ENCODE measurements around the gene GLYATL1.

GLYATL1 gene

DNA sequence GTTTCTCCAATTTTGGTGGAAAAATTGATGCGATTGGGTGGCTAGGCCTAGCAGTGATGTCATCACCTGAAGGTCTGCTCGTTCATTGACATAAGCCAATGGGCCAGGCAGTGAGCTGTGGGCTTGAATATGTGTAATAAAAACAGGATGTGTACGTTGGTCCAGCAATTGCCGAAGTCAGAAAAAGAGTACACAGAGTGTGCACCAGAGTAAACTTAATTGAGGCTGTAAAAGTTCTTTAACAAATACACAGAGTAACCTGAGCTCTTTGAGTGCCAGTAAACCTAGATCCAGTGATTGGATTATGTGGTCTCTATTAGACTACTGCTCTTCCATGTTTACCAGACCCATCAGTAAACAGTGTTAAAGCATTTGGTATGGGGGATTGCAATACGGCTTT lies 13.0 kb upstream of the GLYATL1 start:
- no peak for DNase-seq
- intact Hi-C loops (cut with DNase I) = no loop called here

DNA sequence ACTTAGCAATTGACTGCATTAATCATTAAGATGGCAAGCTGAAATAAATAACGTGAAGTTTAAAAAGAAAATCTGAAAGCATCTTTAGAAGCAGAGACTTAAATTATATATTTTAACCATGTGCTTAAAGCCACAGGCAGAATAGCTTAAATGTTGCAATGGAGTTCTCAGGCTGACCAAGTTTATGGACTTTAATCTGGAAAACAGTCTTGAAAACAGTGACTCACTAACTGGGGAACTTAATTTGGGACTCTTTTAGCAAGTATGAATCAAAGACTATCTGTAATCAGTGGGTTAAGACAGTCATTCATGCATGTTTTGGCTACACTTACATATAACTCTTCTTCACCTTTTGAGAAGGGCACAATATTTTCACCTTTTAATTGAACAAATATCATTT lies 12.6 kb upstream of the GLYATL1 start:
- intact Hi-C loops (cut with DNase I) = no loop called here
- no peak for DNase-seq

DNA sequence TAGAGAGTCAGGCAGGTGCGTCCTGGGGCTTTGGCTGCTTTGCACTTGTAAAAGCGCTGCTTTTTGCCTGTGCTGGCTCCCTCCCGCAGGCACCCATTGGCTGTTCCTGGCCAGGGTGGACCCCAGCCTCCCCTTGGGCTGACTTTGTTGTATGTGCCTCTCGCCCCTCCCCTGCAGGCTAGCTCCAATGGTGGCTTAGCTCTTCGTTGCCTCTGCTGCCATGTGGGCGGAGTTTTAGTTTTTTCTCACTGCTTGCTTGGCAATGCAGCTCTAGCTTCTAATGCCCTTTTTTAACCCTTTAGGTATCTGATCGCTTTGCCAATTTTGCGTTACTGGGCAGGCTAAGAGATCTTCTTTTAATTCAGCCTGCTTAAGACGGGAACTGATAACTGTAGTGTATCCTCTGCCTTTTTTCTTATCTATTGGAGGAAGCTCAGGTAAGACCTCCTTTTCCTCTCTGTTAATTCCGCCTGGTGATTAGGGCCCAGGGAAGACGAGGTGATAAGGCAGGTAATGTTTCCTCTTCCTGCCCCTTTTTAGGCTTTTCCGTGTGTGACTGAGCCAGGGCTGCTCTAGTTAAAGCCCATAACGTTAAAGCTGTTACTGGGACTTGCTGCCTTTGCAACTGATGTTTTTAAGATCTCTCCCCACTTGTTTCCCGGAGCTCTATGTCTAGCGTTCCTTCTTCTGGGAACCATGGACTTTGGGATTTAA lies 11.7 kb upstream of the GLYATL1 start:
- peak in 3 of 10 donors; percentile 11 to 81 (median 23) for DNase-seq
- intact Hi-C loops (cut with DNase I) = no loop called here

DNA sequence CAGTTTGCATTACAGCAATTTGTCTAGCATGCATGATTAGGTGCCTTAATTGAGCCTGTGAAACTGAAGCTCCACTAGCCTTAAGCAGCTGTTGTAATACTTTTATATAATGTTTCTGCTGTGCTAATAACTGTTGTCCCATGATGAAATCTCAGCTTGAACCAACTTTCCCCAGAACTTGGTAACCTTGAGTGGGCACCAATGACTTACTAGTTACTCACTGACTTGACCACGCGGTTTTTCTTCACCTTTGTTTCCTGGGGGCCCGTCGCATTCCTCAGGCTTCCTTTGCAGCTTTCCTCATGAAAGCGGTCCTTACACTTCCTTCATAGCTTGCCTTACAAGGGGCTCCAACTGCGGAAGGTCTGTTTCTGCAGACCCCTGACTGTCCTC lies 11.2 kb upstream of the GLYATL1 start:
- DNase-seq = no peak
- intact Hi-C loops (cut with DNase I) = no loop called here

DNA sequence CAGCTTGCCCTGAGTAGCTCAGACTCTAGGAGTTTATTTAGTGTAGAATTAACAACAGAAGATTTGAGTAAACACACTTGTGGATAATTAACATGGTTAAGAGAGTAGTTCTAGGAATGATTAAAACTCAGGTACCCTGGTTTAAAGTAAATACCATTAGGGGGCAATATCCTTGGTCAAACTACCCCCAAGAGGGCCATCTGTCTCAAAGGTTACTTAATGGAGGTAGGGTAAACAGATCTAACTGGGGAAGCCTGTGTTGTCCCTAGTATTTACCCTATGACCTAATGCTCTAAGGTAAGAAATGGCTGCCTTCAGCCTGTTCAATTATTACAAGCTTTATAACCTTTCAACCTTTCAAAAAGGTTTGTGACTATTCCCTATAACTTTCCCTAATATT lies 10.6 kb upstream of the GLYATL1 start:
- DNase-seq = no peak
- intact Hi-C loops (cut with DNase I) = no loop called here

DNA sequence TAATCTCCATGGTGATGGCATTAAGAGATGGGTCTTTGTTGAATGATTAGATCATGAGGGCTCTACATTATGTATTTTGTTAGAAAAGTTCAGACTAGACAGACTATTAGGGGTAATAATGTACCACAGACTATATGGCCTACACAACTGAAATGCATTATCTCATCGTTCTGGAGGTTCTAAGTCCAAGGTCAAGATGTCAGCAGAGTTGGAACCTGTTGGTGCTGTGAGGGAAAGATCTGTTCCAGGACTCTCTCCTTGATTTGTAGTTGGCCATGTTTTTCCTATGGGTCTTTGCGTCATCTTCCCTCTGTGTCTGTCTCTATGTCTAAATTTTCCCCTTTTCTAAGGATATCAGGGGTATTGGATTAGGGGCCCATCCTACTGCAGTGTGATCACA lies 8.4 kb upstream of the GLYATL1 start:
- intact Hi-C loops (cut with DNase I) = no loop called here
- no peak for DNase-seq

DNA sequence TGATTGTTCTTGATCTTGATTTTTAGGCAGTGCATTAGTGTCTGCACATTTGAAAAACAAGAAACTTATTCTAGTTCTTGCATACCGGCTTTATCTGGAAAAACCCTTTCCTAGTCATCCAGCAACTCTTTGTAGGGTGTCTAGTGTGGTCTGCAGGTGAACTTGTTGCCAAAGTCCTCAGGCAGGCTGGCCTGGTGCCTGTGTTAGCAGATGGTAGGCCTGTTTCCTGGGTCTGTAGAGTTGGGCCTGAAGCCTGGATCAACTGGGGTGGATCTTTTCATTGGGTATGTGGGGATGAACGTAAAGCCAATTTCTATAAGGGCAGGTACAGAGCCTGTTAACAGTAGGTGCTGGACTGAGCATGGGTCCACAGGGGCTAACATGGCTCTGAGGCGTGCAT lies 5.6 kb upstream of the GLYATL1 start:
- no peak for DNase-seq
- intact Hi-C loops (cut with DNase I) = no loop called here

DNA sequence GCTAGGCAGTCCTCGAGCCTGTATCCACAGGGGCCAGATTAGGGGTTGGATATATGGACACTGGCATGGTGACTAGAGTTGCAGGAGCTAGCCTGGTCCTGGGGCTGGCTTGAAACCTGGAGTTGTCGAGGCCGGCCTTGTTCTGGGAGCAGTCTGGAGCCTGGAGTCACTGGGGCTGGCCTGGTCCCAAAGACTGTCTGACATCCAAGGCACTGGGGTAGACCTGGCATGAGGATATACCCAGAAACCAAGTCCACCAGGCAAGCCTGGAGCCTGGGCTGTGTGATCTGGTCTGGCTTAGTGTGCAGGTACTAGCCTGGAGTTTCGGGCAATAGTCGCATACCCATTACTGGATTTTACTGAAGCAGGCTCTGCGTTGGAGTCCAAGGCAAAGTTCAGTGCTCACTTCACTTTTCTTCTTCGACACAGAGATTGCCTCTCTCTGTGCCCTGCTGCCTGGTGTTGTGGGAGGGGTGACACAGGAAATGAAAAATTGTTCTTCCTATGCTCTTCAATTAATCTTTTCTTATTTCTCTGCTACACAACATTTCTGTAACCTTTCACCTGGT lies 4.3 kb upstream of the GLYATL1 start:
- intact Hi-C loops (cut with DNase I) = no loop called here
- no peak for DNase-seq

DNA sequence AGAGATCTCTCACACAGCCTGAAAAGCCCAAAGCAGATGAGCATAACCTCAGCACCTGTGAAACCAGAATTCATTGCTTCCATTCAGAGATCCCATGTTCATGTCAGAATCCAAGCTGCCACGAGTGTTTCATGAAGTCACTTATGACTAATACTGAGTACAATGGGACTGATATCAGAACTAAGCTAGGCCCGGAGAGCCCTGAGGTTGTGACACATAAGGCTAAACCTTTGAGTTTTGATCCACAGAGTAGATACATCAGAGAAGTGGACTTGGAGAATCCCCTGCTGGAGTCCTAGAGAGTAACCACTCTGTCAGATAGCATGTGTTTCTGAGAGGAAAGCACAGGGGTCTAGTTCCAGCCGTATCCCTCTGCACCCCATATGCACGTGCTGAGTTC lies 890 bp upstream of the GLYATL1 start:
- intact Hi-C loops (cut with DNase I) = no loop called here
- DNase-seq = no peak

DNA sequence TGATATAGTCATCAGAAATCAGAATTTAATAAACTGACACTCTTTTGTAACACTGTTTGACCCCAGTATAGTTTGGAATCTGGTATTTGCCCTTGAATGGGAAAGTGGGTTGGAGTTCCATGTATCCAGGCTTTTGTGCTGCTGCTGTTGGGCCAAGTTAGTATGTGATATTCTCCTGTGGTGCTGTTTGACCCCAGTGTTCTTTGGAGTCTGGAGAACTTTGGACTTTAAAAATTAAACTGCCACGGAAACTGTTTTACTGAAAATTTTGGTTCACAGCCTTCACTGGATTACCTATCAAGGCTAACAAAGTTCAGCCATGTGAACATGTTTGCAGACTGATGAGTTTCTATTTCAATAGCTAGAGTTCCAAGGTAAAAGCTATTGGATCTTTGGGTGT lies 740 bp downstream of the GLYATL1 start:
- DNase-seq = no peak
- intact Hi-C loops (cut with DNase I) = no loop called here

DNA sequence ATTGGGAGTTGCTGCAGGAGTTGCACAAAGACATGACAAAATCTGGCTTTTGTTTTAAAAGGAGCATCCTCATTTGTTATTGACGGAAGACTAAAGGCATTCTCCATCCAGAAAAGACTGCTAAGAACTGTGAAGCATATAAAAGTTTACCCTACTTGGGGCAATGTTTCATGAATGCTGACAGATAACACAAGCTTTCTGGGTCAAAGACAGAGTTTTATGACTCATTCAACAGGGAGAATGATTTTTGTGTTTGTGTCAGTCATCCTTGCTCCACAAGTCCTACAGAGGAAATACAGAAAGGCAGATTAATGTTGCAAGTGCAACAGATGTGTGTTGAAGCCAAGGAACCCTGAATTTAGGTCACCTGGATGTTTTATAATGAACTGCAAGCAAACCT lies 2.5 kb downstream of the GLYATL1 start:
- no peak for DNase-seq
- intact Hi-C loops (cut with DNase I) = no loop called here

DNA sequence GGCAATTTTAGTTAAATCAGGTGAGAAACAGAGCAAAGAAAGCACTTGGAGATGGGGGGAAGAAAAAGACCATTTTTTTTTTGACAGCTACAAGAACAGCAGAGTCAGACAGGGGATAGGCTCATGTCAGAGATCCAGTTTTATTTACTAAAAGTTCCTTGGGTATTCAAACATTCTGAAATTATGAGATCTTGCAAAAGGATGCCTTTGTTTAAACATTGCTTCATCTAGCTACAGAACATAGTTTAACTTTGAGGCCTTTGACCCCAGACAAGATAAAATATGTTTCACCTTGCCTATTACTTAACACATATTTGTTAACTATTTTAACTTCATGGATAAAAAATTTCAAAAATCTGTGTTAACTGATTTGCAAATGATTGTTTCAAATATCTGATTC lies 6.4 kb downstream of the GLYATL1 start:
- no peak for DNase-seq
- intact Hi-C loops (cut with DNase I) = no loop called here

DNA sequence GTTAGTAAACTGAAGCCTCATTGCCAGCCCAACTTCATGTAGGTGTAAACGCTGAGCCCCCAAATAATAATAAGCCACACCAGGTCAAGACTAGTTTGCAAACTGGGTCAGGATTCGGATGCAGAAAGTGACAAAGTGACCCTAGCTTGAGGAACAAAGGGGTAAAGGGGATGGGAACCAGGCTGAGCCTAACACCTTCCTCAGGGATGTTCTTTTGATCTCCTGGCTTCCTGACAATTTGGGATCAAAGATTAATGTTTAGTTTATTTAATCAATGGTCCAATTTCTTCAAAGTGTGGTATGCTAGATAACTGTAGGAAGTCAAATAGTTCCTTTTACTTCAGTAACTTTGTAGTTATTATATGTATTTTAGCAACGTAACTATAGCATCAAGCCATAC lies 9.9 kb downstream of the GLYATL1 start:
- intact Hi-C loops (cut with DNase I) = no loop called here

DNA sequence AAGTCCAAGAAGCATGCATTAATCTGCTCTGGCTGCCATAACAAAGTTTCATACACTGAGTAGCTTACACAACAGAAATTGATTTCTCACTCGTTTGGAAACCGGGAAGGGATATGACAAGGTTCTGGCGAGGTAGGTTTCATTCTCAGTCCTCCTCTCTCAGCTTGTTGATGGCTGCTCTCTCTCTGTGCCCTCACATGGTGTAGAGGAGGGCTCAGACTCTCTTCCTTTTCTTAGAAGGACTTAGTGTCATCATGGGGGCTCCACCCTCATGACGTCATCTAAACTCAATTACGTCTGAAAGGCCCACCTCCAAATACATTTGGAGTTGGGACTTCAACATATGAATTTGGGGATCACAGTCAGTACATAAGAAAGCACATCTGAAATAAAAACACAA lies 18.6 kb downstream of the GLYATL1 start:
- intact Hi-C loops (cut with DNase I) = no loop called here
- no peak for DNase-seq

More for the DNA sequence above, 9.9 kb downstream of the GLYATL1 start:
- no peak for DNase-seq

DNA sequence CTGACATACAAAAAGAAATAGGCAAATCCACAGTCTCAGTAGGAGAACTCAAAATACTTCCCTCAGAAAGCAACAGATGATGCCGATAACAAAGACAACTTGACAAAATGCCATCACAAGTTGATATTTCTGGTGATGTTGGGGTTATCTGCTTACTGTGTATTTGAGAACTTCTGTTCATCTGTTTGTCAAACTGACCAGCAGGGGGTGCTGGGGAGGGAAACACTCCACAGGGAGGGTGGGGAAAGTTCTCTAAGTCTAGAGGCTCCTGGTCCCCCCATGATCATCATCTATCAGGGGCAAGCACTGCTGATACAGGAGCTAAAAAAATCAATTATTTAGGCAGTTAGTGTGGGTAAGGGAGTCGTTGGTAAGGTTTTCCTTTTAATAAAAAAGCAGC lies 19.2 kb downstream of the GLYATL1 start:
- intact Hi-C loops (cut with DNase I) = no loop called here
- DNase-seq = peak in 4 of 10 donors; percentile 15 to 65 (median 26)

DNA sequence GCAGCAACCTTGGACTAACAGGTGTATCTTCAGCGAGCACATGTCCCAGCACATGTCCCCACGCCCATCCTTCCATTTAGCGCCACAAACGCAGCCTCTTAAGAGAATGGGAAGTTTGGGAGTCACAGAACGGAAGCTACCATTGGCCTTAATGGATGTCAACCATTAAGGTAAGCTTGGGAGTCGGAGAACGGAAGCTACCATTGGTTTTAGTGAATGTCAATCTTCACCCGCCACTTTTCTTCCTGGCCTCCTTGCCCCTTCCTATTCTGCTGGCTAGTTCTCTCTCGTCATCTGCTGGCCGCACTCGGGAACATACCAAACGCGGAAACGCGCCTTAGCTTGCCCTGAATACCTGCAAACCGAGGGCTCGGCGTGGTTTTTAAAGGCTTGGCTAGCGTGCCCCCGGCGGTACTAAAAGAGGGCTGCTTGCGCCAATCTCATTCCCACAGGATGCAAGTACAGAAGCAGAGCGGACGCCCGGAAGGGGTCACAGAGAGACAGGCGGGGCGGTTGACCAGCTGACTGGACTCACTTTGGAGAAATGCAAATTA lies 24.3 kb downstream of the GLYATL1 start:
- DNase-seq = peak in 2 of 10 donors; percentile 45 to 68
- intact Hi-C loops (cut with DNase I) = no loop called here

DNA sequence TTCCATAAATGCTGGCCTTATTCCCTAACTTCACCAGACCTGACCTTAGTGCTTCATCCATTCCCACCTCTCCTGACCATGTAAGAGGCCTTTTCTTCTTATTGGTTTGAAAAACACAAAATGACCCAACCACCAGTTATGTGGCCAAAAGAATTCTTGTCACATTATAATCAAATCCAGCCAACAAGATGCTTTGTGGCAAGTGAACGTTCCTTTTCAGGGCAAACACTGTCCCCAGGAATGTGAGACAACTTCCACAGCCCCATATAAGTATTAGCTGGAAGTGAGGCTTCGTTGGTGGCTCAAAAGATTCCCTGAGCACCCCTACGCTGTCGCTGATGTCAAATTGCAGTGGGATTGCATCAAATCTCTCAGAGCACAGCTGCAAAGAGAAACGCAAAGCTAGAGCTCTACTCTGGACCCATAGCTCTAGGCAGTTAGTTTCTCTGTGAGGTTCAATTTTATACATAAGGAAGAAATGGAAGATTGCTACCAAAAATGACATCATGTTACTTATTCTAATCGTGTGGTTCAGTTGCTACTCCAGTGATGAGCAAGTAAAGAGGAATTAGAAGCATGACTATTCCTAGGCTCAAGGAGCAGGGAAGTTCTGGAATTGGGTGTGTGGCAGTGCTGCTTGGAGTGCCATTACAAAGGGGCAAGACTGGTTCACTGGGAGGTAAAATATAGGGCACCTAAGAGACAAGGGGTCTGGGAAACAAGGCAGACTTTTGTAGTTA lies 26.1 kb downstream of the GLYATL1 start:
- intact Hi-C loops (cut with DNase I) = no loop called here
- no peak for DNase-seq

DNA sequence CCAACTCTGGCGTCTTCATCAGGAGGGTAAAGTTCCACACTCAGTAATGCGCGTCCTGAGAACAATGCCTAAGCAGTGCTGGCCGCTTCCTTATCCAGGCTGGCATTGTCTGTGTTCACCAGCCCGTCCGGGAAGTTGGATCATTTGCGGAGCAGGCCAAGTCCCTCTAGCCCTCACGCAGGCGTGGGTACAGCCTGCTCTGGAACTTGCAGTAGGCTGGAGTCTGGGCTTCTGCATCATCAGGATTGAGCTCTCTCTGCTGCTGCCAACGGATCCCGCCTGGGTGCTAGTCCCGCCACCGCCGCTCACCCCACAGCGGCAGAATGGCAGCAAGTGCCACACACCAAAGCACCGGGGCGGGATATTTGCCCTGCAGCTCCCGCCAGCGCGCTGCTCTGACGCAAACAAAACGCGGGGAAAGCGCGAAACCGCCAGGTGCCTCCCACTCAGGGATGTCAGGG lies 29.0 kb downstream of the GLYATL1 start:
- intact Hi-C loops (cut with DNase I) = no loop called here
- peak in 6 of 10 donors; percentile 2 to 87 (median 52) for DNase-seq

DNA sequence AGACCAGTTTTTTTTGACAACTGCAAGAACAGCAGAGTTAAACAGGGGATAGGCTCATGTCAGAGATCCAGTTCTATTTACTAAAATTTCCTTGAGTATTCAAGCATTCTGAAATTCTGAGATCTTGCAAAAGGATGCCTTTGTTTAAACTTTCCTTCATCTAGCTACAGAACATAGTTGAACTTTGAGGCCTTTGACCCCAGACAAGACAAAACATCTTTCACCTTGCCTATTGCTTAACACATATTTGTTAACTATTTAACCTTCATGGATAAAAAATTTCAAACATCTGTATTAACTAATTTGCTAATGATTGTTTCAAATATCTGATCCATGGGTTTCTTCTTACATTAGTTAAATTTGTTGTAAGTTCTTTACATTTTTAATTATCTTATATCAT lies 38.2 kb downstream of the GLYATL1 start:
- DNase-seq = no peak
- intact Hi-C loops (cut with DNase I) = no loop called here

DNA sequence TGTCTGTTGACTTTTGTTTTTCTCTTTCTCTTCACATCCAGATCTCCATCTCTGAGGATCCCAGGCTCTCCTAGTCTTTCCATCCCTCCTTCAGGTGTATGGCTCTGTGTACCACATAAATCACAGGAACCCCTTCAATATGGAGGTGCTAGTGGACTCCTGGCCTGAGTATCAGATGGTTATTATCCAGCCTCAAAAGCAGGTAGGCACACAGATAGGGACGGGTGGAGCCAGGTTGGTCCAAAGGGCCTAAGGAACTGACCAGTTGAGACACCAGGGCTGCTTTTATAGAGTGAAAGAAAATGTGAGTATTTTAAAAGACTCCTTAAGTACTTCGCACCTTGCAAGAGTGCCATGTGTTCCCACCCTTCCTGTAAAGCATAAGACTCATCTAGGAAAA lies 39.9 kb downstream of the GLYATL1 start:
- peak in 1 of 10 donors; percentile 58 for DNase-seq
- intact Hi-C loops (cut with DNase I) = no loop called here

DNA sequence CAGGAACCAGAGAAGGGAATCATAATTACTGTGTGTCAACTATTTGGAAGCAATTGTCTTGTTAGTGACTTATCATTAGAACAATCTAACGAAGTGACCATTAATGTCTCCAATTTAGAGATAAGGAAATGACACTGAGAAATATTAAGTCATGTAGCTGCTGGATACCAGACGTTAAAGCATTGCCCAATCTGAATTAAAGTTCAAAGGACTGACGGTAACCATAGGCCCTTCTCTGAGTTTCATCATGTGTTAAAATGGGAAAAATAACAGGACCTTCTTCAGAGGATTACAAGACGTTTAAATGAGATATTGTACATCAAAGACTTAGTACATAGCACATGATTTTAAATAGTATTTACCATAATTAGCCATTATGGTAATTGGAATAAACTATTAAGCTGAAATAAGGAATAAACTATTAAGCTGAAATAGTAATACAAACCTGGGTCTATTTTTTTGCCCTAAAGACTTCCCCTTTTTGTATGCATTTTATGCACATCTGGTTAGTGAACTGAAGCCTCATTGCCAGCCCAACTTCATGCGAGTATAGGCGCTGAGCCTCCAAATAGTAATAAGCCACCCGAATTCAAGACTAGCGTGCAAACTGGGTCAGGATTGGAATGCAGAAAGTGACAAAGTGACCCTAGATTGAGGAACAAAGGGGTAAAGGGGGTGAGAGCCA lies 41.0 kb downstream of the GLYATL1 start:
- no peak for DNase-seq
- intact Hi-C loops (cut with DNase I) = no loop called here
